Thyroid gland (tissue), 4 donors: ENCODE results near the gene SLC7A14. TPM values are rescaled to one million over a fixed set of nuclear protein-coding genes. Genes with fewer than 3 reads are reported as not detected.

Source experiments
- DNase-seq, 2 donors: peaks; one replicate each; pipeline ENCODE4 v3.0.0-alpha.2; 2019
- H3K27ac ChIP-seq, 3 donors: fragments of 200-600 bp; sonication (generic); 1 replicate in 2 of 3; 2 replicates in 1 of 3; pipeline ENCODE4 v1.5.1; 2016 to 2019; ENCODE audit warnings: mild to moderate bottlenecking in 1 of 3, moderate library complexity in 1 of 3
- H3K27me3 ChIP-seq: fragments of 200-600 bp; sonication (generic); one replicate; pipeline ENCODE4 v1.5.1; 2019
- H3K36me3 ChIP-seq, 2 donors: fragments of 200-600 bp; sonication (generic); one replicate each; pipeline ENCODE4 v1.5.1; 2016 to 2019
- H3K4me1 ChIP-seq, 2 donors: fragments of 200-600 bp; sonication (generic); one replicate each; pipeline ENCODE4 v1.5.1; 2017 to 2019
- H3K4me3 ChIP-seq, 3 donors: fragments of 200-600 bp; sonication (generic); replicated peaks in 1 of 3; 1 replicate in 2 of 3; 2 replicates in 1 of 3; pipeline ENCODE4 v1.5.1; 2016; ENCODE audit warnings: mild to moderate bottlenecking in 1 of 3
- H3K9me3 ChIP-seq: fragments of 200-600 bp; sonication (generic); one replicate; pipeline ENCODE4 v1.5.1; 2017
- CTCF ChIP-seq, 6 experiments: fragments of 200-600 bp in 3 of 6; fragments of 450-650 bp in 3 of 6; sonication (generic) in 3 of 6; IDR thresholded peaks; one replicate each; pipeline ENCODE4 v1.5.1; 2016 to 2019; ENCODE audit warnings: antibody characterized with exemption in 6 of 6, mild to moderate bottlenecking in 2 of 6, inconsistent platforms in 1 of 6, moderate library complexity in 1 of 6
- POLR2A ChIP-seq, 2 donors: fragments of 450-650 bp; IDR thresholded peaks; one replicate each; pipeline ENCODE4 v1.6.1; 2017; ENCODE audit warnings: antibody characterized with exemption in 2 of 2, mild to moderate bottlenecking in 2 of 2, moderate library complexity in 1 of 2
- WGBS, 2 donors: methylation state at CpG; one replicate each; pipeline ENCODE4 v1.1.5; 2017; 5-methylcytosine and 5-hydroxymethylcytosine counted together
- intact Hi-C: fragments of 100-400 bp; cut with DNase I; formaldehyde crosslinking; loops from one replicate; pipeline ENCODE4 v1.15.1; 2023
- total RNA-seq, 4 donors: library from RNA; depleted of rRNA; stranded (reverse); fragments of >200 nt; gene quantifications; one replicate each; pipeline ENCODE4 v1.2.3, GENCODE V29; 2016

The SLC7A14 gene
- total RNA-seq, 4 donors from 2014 or later: 0.11 to 0.34 (median 0.13) TPM; not detected in 1

DNA sequence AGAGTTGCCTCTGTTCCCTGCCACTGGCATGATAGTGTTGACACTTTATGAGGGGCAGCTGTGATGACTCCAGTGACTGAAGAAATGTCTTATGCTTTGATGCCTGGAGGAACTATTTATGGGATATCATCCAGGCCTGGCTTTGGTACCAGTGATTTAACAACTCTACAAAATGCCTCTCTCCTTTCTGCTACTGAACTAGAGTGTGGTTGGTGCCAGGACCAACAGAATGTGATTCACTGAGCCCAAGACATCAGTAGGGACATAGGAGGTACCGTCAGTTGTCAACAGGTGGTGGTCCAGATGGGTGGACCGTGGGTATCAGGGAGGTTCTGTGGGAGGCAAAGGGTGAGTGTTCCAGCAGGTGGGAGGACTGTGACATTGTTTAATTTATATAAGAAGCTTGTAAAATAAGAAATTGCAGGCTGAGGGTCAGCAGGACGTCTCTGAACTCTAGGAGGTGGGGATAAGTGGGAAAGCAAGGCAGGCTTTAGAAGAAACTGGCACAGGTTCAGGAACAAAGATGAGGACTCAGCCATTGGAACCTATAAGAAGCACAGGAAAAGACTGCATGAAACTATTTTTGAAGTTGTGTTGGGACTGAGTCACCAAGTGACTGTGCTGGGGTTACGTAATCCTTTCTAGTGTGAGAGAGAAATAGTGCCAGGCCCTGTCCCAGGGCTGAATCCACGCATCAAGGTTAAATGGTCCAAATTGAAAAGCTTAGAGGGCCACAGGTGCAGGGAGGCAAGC, 28.5 kb upstream of the SLC7A14 start:
- Histone ChIP-seq H3K9me3 (no peaks in the 10 kb centered on the region), H3K4me1 (peaks cover 0 to 9% of the 10 kb centered on the region in 2 donors), H3K27ac (peak overlapping the region in 2 of 3 donors; percentile 52 to 92), H3K36me3 (no peaks in the 10 kb centered on the region), H3K4me3 (no peak overlapping the region), H3K27me3 (no peaks in the 10 kb centered on the region)
- no peak for TF ChIP-seq CTCF (IDR thresholded peaks at IDR 0.05)
- TF ChIP-seq POLR2A (IDR thresholded peaks at IDR 0.05): no peak
- intact Hi-C loops: no loop called here
- 39 to 46% methylated on average over 5 of the region's 5 CpGs for whole genome bisulfite sequencing, 2 donors
- DNase-seq: peak; percentile 40 to 61

- no peak overlapping the region for H3K27ac ChIP-seq
- 77 to 91% methylated on average over 2 of the region's 2 CpGs for WGBS, 2 donors
- DNase-seq: no peak
- intact Hi-C loops: no loop called here
- no peaks in the 10 kb centered on the region for H3K36me3 ChIP-seq
- no peaks in the 10 kb centered on the region for H3K9me3 ChIP-seq
- H3K27me3 ChIP-seq: no peaks in the 10 kb centered on the region
- no peak for TF ChIP-seq CTCF (IDR thresholded peaks at IDR 0.05)
- H3K4me1 ChIP-seq: peaks cover 0 to 9% of the 10 kb centered on the region in 2 donors
- H3K4me3 ChIP-seq: no peak overlapping the region
These were observed 25.9 kb upstream of the SLC7A14 start for GRCh38 chr3:170611751-170612150.

DNA sequence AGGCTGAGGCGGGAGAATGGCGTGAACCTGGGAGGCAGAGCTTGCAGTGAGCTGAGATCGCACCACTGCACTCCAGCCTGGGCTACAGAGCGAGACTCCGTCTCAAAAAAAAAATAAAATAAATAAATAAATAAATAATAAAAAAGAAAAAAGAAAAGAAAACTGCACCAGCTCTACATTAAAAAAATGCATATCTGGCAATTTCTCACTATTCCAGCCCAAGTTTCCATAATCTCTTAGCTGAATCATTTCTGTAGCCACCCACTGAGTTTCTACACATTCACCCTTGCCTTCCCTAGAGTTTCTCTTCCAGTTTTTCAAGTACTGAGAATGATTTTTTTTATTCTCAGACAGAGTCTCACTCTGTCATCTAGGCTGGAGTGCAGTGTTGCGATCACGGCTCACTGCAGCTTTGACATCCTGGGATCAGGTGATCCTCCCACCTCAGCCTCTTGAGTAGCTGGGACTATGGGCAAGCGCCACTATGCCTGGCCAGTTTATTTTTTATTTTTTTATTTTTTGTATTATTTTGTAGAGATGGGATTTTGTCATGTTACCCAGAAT, 24.5 kb upstream of the SLC7A14 start:
- Histone ChIP-seq H3K4me3 (no peak overlapping the region), H3K4me1 (peaks cover 0 to 9% of the 10 kb centered on the region in 2 donors), H3K9me3 (no peaks in the 10 kb centered on the region), H3K27me3 (no peaks in the 10 kb centered on the region), H3K27ac (peak overlapping the region in 2 of 3 donors; percentile 20 to 68), H3K36me3 (no peaks in the 10 kb centered on the region)
- intact Hi-C loops: no loop called here
- 67 to 72% methylated on average over 8 of the region's 8 CpGs for WGBS, 2 donors
- DNase-seq: peak; percentile 85 to 88
- no peak for TF ChIP-seq CTCF (IDR thresholded peaks at IDR 0.05)
- no peak for TF ChIP-seq POLR2A (IDR thresholded peaks at IDR 0.05)

DNA sequence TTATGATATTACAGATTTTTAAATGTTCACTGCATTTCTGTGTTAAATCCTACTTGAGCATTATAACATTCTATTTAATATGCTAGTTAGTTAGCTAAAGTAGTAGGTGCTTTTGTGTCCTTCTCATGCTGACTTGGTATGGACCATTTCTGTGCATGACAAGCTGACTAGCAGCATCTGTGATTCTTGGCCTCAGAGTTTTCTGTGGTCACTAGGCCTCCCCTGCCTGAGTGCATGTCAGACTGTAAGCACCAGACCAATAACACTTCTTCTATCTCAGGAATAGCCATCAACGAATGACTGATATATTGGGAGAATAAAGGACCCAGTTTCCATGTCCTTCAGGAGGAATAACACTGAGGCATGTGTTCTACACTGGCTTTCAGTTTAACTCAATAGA, 22.6 kb upstream of the SLC7A14 start:
- no peak overlapping the region for H3K27ac ChIP-seq
- H3K4me3 ChIP-seq: no peak overlapping the region
- TF ChIP-seq CTCF (IDR thresholded peaks at IDR 0.05) (no peak), POLR2A (IDR thresholded peaks at IDR 0.05) (no peak)
- no peaks in the 10 kb centered on the region for H3K4me1 ChIP-seq
- intact Hi-C loops: no loop called here
- no peaks in the 10 kb centered on the region for H3K27me3 ChIP-seq
- H3K9me3 ChIP-seq: no peaks in the 10 kb centered on the region
- no peaks in the 10 kb centered on the region for H3K36me3 ChIP-seq
- DNase-seq: no peak
- 58 to 78% methylated on average over 1 of the region's 1 CpG for WGBS, 2 donors

- Histone ChIP-seq H3K36me3 (no peaks in the 10 kb centered on the region), H3K9me3 (no peaks in the 10 kb centered on the region), H3K4me3 (no peak overlapping the region), H3K27me3 (no peaks in the 10 kb centered on the region), H3K27ac (no peak overlapping the region), H3K4me1 (no peaks in the 10 kb centered on the region)
- DNase-seq: no peak
- no peak for TF ChIP-seq POLR2A (IDR thresholded peaks at IDR 0.05)
- no peak for TF ChIP-seq CTCF (IDR thresholded peaks at IDR 0.05)
- 68 to 77% methylated on average over 3 of the region's 3 CpGs for WGBS, 2 donors
- intact Hi-C loops: no loop called here
These were observed 20.8 kb upstream of the SLC7A14 start for GRCh38 chr3:170606675-170607074.
